A673 (cell line): ENCODE measurements around the gene CARS1.

ENCODE experiments used
- EZH2 ChIP-seq: fragments of 200-600 bp; sonication (generic); IDR thresholded peaks from 2 replicates; pipeline ENCODE4 v1.6.1; 2017; ENCODE audit warnings: borderline replicate concordance, low read depth, mild to moderate bottlenecking, mixed read lengths, antibody characterized with exemption, low read length; ENCODE audit not compliant: poor library complexity, severe bottlenecking
- TF ChIP-seq, protein P1 (sequence below): fragments of 300-800, 200-600 bp; sonication (generic); conservative IDR thresholded peaks from 2 replicates; pipeline ENCODE4 v1.5.1; 2017; ENCODE audit warnings: low read depth, mild to moderate bottlenecking, antibody characterized with exemption, low read length, moderate library complexity, mixed read lengths

DNA sequence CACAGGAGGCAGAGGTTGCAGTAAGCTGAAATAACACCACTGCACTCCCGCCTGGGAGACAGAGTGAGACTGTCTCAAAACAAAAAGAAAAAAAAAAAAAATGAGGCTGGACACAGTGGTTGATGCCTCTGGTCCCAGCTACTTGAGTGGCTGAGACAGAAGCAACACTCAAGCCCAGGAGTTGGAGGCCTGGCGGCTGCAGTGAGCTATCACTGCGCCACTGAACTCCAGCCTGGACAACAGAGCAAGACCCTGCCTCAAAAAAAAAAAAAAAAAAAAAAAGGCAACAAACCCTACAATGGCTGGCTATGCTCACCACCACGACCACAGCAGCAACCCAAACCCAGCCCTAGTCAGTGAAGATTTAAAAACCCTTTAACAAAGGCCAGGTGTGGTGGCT lies 73.3 kb downstream of the CARS1 start:
- TF ChIP-seq, protein P1, sequence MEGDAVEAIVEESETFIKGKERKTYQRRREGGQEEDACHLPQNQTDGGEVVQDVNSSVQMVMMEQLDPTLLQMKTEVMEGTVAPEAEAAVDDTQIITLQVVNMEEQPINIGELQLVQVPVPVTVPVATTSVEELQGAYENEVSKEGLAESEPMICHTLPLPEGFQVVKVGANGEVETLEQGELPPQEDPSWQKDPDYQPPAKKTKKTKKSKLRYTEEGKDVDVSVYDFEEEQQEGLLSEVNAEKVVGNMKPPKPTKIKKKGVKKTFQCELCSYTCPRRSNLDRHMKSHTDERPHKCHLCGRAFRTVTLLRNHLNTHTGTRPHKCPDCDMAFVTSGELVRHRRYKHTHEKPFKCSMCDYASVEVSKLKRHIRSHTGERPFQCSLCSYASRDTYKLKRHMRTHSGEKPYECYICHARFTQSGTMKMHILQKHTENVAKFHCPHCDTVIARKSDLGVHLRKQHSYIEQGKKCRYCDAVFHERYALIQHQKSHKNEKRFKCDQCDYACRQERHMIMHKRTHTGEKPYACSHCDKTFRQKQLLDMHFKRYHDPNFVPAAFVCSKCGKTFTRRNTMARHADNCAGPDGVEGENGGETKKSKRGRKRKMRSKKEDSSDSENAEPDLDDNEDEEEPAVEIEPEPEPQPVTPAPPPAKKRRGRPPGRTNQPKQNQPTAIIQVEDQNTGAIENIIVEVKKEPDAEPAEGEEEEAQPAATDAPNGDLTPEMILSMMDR = no peak
- no peak for TF ChIP-seq EZH2
